Bronchus fibroblast of lung (primary cell): ENCODE measurements around the gene ZAP70. TPM values are rescaled to one million over a fixed set of nuclear protein-coding genes. Genes with fewer than 3 reads are reported as not detected.

ENCODE experiments used
- total RNA-seq: library from RNA; depleted of rRNA; stranded (reverse); fragments of >200 nt; gene quantifications from 2 replicates; pipeline ENCODE4 v1.2.3, GENCODE V29; 2015

ZAP70 gene
- total RNA-seq: not detected in 2 replicates

GRCh38 chr2:97713296-97714083 is at the start of gene ZAP70:
Gene ZAP70 (plus strand): TSS chr2:97713576. CDS start chr2:97724037, 10,461 bp downstream.

DNA sequence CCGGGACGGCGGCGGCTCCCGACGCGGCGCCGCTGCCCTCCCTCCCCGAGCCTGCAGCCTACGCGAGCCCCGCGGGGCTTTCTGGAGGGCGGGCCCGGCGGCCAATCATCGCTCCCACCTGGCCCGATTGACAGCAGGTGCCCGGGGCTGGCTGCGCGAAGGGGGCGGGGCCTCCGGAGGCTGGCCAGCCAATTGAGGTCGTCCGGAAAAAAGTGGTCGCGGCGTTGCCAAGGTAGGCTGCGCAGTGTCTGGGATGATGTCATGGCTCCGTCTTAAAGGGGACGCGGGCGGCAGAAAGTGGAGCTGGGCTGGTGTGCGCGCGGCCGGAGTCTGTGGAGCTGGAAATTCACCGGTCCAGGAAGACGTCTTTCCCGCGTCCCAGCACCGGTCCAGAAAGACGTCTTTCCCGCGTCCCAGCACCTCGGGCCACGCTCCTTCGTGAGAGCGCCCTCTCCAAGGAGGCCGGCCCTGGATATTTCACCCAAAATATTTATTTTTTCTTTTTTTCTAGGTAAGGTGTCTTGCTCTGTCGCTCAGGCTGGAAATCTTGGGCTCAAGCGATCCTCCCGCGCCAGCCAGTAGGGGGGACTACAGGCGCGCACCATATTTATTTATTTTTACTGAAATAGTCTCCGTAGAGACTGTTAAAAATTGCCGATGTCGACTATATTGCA is 49.3 kb upstream of the ZAP70 start, which contains the start of gene ACTR1B:
Gene ACTR1B (minus strand): TSS at position 83 of the 674 bp plus-strand sequence. CDS start 154 bp downstream, outside the sequence.

DNA sequence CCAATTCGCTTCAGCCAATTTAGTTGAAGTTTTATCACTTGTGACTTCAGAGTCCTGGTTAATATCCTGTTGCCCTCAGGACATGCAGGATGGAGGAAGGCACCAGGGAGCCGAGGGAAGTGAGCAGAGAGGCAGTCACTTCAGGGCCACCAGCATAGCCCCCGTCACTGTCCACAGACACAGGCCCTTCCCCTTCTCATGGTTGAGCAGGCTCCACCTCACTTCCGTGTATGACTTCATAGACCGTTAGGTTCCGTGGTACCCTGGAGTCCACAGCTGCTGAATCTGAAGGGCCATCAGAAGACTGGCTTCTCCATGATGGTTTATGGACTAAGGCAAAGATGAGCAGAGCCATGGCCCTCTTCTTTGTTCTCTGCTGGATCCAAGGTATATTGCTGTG is 43.9 kb upstream of the ZAP70 start, which contains the start of gene C2orf92:
Gene C2orf92 (plus strand): TSS at position 266 of the 400 bp plus-strand sequence. CDS start 76 bp downstream, at position 342.

Other genes with a start within 250 kb of the ZAP70 start
- gene ANKRD36B, start 123.7 kb upstream of the ZAP70 start, total RNA-seq: 3.7 and 4.0 TPM in 2 replicates
- 357 and 436 TPM in 2 replicates for gene COX5B, start 67.5 kb upstream of the ZAP70 start, total RNA-seq
- 62.2 and 68.2 TPM in 2 replicates for gene ACTR1B, start 49.5 kb upstream of the ZAP70 start, total RNA-seq
- 0.15 and 0.67 TPM in 2 replicates for gene C2orf92, start 43.9 kb upstream of the ZAP70 start, total RNA-seq